Measurements from ENCODE around the gene KCNB1. TPM values are rescaled to one million over a fixed set of nuclear protein-coding genes. Genes with fewer than 3 reads are reported as not detected.

Gene KCNB1
- polyA plus RNA-seq, 1 experiment, result 0.13 TPM

- ChIA-PET CTCF (interaction anchor here (1.3 to 2.1 kb wide), 2 partner anchors 11 to 18 kb away, joined by 3 to 5 read pairs; no protein-coding TSS in a partner anchor), POLR2A (no interaction called here)
- H3K36me3 ChIP-seq (ENCODE audit: control insufficient read depth, insufficient read depth, low read length), result no peaks in the 10 kb centered on the region
- TF ChIP-seq CTCF (IDR thresholded peaks at IDR 0.05; ENCODE audit: insufficient read depth, low read depth, low read length), result no peak
- H3K27me3 ChIP-seq (ENCODE audit: control insufficient read depth, insufficient read depth, low read length), result peaks cover 7% of the 10 kb centered on the region; the same call in 1 of the 2 replicates
- no peak for DNase-seq (ENCODE audit: low read depth)
- no peak overlapping the region for H3K4me3 ChIP-seq (ENCODE audit: low read depth, low read length)
Measured at GRCh38 chr20:49466114-49466912, 16.2 kb downstream of the KCNB1 start.

GRCh38 chr20:49464556-49464955 lies 17.9 kb downstream of the KCNB1 start:
- POLR2A ChIA-PET, result no interaction called here
- CTCF ChIA-PET, result interaction anchor here (1.9 to 2.1 kb wide), 2 partner anchors 20 to 80 kb away, joined by 5 read pairs; no protein-coding TSS in a partner anchor
- H3K36me3 ChIP-seq (ENCODE audit: control insufficient read depth, insufficient read depth, low read length), result no peaks in the 10 kb centered on the region
- H3K27me3 ChIP-seq (ENCODE audit: control insufficient read depth, insufficient read depth, low read length), result peaks cover 9% of the 10 kb centered on the region
- no peak for DNase-seq (ENCODE audit: low read depth)
- TF ChIP-seq CTCF (IDR thresholded peaks at IDR 0.05; ENCODE audit: insufficient read depth, low read depth, low read length), result no peak
- no peak overlapping the region for H3K4me3 ChIP-seq (ENCODE audit: low read depth, low read length)

DNA sequence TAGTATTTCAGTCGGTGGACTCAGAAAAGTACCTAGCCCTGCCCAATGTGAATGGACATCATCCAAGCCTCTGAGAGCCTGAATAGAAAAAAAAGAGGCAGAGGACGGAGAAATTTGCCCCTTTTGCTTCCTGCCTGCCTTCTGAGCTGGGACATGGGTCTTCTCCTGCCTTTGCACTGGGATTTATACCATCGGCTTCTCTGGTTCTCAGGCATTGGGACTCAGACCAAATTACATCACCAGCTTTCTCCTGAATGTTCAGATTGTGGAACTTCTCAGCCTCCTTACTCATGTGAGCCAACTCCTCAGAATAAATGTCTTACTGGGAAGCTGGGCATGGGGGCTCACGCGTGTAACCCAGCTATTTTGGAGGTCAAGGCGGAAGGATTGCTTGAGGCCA lies 19.8 kb downstream of the KCNB1 start:
- Histone ChIP-seq H3K4me3 (ENCODE audit: low read depth, low read length) (no peak overlapping the region), H3K27me3 (ENCODE audit: control insufficient read depth, insufficient read depth, low read length) (peaks cover 13% of the 10 kb centered on the region), H3K36me3 (ENCODE audit: control insufficient read depth, insufficient read depth, low read length) (no peaks in the 10 kb centered on the region)
- CTCF ChIA-PET, result no interaction called here
- TF ChIP-seq CTCF (IDR thresholded peaks at IDR 0.05; ENCODE audit: insufficient read depth, low read depth, low read length), result no peak
- POLR2A ChIA-PET, result no interaction called here
- no peak for DNase-seq (ENCODE audit: low read depth)

- H3K27me3 ChIP-seq (ENCODE audit: control insufficient read depth, insufficient read depth, low read length), result peaks cover 15% of the 10 kb centered on the region
- no peak for TF ChIP-seq CTCF (IDR thresholded peaks at IDR 0.05; ENCODE audit: insufficient read depth, low read depth, low read length)
- POLR2A ChIA-PET, result no interaction called here
Measured at GRCh38 chr20:49461894-49462620, 20.4 kb downstream of the KCNB1 start.

DNA sequence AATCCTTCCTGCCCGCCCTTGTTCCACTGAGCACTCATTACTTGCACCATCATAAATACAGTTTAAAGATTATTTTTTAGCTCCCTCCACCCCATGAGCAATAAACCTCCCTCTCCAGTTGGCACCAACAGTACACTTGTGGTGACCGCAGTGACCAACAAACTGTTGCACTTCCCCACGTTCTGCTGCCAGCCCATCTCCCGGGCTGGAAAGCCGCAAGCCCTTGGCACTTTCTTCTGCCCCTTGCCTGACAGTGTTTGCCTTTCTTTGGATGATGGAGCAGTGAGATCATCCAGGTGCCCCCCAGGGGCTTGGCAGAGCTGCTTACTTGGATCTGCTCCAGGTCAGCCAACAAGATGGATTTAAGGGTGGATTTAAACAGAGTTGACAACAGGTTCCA lies 21.6 kb downstream of the KCNB1 start:
- ChIA-PET CTCF (interaction anchor here (0.7 kb wide), 1 partner anchor 30 kb away, joined by 3 read pairs; no protein-coding TSS in a partner anchor), POLR2A (no interaction called here)
- TF ChIP-seq CTCF (IDR thresholded peaks at IDR 0.05; ENCODE audit: insufficient read depth, low read depth, low read length), result no peak
- no peak overlapping the region for H3K4me3 ChIP-seq (ENCODE audit: low read depth, low read length)
- H3K36me3 ChIP-seq (ENCODE audit: control insufficient read depth, insufficient read depth, low read length), result no peaks in the 10 kb centered on the region
- peaks cover 23% of the 10 kb centered on the region for H3K27me3 ChIP-seq (ENCODE audit: control insufficient read depth, insufficient read depth, low read length)
- DNase-seq (ENCODE audit: low read depth), result no peak

More at GRCh38 chr20:49461894-49462620, 20.4 kb downstream of the KCNB1 start:
- CTCF ChIA-PET, result no interaction called here
- DNase-seq (ENCODE audit: low read depth), result no peak
- H3K4me3 ChIP-seq (ENCODE audit: low read depth, low read length), result no peak overlapping the region
- no peaks in the 10 kb centered on the region for H3K36me3 ChIP-seq (ENCODE audit: control insufficient read depth, insufficient read depth, low read length)

All from BJ (cell line).